Peyer's patch (tissue), 4 donors: ENCODE measurements around the gene ADAT1.

Experiments used
- POLR2A ChIP-seq, 2 donors: fragments of 450-650 bp; IDR thresholded peaks; one replicate each; pipeline ENCODE4 v1.5.1; 2017; ENCODE audit warnings: antibody characterized with exemption in 2 of 2, mild to moderate bottlenecking in 2 of 2, moderate library complexity in 2 of 2
- TF ChIP-seq, protein P1 (sequence below), 6 experiments: fragments of 450-650 bp in 4 of 6; fragments of 200-600 bp in 2 of 6; sonication (generic) in 1 of 6; IDR thresholded peaks; one replicate each; pipeline ENCODE4 v1.5.1; 2017 to 2019; ENCODE audit warnings: antibody characterized with exemption in 6 of 6, mild to moderate bottlenecking in 3 of 6, moderate library complexity in 1 of 6

DNA sequence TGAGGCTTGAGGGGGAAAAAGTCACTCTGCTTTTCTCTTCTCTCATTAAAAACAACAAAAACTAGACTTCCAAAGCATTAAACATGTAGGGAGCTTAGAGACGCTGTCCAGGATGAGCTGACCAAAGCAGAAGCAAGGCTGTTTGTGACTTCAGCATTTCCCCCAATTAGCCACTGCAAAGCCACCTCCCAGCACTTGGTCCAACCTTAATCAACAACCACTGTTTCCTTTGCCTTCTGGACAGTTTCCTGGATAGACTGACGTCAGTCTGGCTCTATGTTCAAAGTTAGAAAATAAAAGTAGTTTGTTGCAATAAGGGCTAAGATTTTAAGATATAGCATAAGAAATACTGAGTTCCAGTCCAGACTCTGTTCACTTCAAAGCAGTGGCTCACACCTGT, 70.1 kb downstream of the ADAT1 start:
- TF ChIP-seq, protein P1, sequence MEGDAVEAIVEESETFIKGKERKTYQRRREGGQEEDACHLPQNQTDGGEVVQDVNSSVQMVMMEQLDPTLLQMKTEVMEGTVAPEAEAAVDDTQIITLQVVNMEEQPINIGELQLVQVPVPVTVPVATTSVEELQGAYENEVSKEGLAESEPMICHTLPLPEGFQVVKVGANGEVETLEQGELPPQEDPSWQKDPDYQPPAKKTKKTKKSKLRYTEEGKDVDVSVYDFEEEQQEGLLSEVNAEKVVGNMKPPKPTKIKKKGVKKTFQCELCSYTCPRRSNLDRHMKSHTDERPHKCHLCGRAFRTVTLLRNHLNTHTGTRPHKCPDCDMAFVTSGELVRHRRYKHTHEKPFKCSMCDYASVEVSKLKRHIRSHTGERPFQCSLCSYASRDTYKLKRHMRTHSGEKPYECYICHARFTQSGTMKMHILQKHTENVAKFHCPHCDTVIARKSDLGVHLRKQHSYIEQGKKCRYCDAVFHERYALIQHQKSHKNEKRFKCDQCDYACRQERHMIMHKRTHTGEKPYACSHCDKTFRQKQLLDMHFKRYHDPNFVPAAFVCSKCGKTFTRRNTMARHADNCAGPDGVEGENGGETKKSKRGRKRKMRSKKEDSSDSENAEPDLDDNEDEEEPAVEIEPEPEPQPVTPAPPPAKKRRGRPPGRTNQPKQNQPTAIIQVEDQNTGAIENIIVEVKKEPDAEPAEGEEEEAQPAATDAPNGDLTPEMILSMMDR (IDR thresholded peaks at IDR 0.05) = no peak
- no peak for TF ChIP-seq POLR2A (IDR thresholded peaks at IDR 0.05)
